HG03469 (cell line): ENCODE data around the gene AHI1.
"Not testable (repeated sequence)": the region's sequence is repeated elsewhere in the genome, so short reads cannot be mapped to it uniquely, and the experiment has no call there.

ENCODE experiments used
- ATAC-seq: cut with Tn5 transposase; IDR thresholded peaks from one replicate; pipeline ENCODE4 v1.9.1; 2021; ENCODE audit warnings: mild to moderate bottlenecking, moderate library complexity, moderate number of reproducible peaks; ENCODE audit not compliant: unreplicated experiment

The AHI1 gene

DNA sequence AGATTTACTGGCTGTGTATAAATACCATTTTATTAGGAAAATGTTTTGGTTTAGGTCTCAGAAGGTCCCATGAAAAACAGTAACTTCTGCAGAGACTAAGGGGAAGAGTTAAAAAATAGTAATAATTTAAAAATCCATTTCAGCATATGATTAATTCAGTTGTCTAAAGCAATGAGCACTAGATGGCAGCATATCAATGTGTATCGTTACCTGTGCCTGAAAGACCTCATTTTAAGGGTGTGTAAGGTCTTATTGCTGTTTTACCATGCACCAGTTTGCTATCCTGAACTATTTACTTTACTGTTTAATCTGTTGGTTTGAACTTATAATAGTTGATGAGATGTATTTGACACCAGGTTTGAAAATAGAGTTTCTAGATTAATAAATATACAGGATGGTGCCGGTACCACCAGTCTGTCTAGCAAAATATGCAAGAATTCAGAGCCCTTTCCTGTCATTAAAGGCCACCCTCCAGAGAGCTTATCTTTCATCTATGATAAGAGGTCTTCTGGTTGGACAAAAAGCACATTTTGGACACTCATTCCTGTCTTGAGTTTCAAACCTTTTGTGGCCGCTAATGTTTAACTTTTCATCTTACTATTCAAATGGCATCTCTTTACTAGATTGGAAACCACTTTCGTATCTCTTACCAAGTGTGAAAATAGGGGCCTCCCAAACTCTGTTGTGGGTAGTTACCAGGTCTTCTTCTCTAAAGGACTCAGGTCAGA, 8.9 kb upstream of the AHI1 start:
- peak; percentile 60 for ATAC-seq

DNA sequence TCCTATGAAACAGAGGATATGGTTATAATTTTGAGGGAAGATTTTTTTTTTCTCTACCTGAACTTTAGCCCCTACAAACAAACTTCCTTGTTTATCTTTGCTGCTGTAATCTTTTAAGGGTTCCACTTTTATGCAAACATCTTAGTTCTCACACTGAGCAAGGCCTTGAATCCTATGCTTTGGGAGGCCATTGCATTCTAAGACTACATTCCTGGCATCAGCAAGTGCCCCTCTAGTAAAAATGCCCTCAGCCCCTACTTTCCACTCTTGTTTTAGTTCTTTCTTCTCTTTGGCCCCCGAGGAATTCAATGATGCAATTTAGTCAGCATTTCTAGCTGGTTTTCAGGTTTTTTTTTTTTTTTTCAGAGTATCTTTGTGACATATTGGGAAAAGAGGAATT, 8.1 kb upstream of the AHI1 start:
- ATAC-seq, result no peak

DNA sequence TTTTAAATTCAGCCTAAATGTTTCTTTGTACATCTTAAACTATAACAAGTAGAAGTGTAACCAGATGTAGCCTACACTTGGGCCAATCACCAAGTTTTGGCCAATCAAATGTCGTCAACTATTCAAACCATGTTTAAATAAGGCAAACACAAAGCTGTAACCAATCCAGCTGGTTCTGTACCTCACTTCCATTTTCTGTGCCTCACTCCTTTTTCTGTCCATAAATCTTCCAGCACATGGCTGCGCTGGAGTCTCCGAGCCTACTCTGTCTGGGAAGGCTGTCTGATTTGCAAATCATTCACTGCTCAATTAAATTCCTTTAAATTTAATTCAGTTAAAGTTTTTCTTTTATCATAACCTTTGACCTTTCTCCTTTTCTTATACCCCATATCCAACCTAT, 7.7 kb upstream of the AHI1 start:
- no peak for ATAC-seq

DNA sequence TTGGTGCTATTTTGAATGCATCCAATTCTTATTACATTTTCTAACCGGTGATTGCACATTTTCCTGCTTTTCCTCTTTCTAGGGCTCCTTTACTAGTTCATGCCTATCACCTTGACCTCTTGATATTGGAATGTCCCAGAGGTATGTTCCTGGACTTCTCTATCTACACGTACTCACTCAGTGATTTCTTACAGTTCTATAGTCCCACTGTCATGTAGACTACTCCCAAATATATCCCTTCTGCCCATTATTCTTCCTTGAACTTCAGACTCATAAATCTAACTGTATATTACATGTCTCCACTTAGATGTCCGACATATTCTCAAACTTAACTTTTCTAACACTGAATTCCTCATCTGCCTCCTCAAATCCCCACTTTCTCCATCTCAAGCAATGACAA, 7.2 kb upstream of the AHI1 start:
- ATAC-seq, result no peak

DNA sequence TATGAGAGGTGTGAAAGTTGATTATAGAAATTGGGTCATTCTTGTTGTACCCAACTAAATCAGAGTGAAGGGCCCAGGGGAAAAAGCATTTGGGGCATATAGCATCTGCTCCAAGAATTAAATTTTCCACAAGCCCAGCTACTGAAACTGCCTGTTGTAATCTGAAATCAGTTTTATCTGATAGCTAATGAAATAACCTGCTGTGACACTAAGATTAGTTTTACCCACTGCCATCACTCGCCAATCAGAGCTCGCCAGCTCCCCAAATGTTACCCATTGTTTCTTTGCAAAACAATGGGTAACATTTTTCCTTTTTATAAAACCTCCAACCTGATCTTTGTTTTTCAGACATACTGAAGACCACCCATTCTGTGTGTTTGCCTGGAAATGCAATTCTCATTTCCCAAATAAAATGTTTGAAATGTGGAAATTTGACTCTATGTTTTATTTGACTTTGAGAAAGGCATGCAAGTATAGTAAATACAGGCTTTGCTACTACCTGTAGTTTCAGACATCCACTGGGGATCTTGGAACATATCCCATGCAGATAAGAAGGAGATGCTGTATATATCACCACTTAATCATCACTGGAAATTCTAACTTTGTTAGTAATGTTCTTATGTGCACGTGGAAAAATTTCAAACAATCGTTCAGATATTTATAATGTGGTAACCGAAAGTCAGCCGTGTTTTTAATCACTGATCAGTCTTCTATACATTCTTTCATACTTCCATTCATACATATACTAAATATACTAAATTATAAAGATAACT, 6.3 kb upstream of the AHI1 start:
- ATAC-seq, result no peak

DNA sequence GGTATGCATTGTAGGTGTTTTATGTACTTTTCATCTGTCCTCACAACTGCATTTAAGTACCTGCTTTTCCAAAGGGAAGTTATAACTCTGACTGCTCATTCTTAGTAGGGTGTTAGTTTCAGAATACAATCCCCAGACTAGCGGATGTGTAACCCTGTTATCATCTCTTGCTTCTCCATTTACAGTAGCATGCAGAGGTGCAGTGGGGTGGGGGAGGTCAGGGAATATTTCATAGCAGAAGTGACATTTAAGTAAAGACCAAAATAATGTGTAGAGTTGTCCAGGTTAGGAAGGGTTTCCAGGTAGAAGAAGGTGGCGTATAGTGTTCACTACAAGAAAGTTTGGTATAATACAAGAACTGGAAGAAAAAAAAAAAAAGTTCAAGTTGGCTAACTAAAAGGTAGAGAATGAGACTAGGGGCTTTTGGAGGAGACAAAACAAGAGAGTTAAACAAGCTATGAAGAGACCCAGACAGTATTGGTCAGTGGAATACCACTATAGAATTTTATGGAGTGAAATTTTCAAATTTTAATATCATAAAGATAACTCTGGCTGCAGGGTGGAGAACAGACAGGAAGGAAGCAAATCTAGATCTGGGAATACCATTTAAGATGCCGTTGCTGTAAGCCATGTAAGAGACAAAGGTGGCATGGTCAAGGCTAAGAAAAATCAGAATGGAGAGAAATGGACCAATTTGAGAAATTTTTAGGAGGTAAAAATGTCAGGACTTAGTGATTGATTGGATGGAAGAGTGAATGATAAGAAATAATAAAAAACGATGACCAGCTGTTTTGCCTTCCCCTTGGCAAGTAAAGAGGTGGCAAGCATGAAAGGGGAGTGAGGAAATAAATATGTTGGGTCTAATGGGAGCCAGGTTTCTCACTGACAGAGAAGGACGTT, 2.2 kb upstream of the AHI1 start:
- ATAC-seq, result no peak

DNA sequence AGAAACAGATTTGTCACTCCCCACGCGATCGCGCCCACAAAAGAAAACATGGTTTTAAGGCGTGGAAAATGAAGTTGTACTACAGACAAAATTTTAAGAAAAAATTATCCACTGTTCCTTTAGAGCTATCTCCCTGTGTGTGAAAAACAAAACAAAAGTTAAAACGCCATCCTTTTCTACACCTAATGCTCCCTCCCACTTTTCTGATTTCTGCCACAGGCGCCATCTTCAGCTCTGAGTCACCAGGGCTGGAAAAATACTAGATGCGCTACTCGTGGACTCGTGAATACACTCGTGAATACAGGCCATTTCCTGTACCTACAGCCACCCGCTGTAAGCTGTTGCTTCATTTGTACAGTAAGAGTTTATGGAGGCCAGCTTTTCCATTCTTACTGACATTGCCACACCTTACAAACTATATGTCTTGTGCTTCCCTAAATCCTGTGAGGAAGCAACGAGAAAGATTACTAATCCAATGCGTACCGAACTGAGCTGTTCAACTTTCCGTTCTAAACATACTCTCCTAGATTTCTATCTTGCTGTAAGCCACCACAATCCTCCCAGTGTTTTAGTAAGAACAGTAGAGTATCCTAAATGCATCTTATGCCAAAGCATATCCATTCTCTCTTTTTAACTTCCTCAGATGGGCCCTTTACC, 773 bp upstream of the AHI1 start:
- no peak for ATAC-seq

DNA sequence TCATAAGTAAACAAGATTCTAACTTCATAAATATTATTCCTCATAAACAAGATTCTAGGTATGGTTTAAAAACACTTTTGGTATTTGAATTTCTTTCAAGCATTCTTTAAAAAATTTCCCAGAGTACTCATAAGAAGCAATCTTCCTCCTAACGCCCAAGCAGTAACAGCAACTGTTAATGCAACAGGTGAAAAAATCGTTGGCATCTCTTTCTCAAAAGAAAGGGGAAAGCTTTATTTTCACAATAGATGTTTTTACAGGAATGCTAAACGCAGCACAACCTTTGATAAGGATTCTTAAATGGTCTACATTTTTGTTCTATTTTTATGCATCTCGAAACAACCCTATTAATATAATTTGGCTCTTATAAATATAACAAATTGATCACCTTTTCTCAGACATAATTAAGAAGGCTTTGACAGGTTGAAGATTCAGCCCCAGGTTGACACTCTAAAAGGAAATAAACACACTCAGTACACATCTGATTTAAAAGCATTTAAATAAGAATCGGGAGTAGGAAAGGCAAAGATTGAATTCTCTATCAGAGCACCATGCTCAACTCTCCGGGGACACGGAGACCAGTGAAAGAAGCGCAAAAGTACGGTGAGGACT, 634 bp downstream of the AHI1 start:
- no peak for ATAC-seq

DNA sequence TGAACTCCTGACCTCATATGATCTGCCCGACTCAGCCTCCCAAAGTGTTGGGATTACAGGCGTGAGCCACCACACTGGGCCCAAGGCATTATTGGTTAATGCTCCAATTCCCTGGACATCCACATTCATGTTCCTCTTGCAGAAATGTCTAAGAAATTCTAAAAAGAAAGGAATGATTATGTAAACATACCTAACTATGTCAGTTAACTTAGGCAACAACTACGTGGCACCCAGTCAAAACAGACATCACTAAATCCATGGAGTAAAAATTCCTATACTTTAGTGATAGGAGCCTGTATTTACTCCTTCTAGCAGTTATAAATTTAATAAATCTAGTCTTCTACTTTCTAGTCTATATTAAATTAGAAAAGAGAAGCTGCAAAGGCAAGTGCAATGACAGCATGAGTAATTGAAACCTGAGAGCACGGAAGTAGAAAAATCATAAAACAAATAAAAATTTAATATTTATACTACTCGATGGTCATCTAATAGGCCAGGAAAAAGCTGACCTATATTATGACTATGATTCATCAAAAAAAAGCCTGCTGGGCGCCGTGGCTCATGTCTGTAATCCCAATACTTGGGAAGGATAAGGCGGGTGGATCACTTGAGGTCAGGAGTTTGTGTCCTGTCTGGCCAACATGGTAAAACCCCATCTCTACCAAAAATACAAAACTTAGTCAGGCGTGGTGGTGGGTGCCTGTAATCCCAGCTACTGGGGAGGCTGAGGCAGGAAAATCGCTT, 4.2 kb downstream of the AHI1 start:
- no peak for ATAC-seq

DNA sequence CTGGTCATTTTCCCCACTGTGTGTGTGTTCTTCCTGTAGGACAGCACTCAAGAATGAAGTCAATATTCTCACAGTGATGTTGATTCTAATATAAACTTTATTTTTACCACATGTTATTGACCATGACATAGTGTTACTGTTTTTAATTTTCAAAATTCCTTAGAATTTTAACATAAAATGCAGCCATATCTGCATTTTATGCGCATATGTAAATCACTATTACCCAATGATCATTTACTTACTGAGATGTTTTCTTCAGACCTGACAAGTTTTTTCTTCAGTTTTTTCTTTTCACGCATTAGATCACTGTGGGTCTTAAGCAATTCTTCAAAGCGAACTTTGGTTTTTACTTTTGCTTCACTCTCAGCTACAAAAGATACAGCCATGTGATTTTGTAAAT, 7.2 kb downstream of the AHI1 start:
- no peak for ATAC-seq

DNA sequence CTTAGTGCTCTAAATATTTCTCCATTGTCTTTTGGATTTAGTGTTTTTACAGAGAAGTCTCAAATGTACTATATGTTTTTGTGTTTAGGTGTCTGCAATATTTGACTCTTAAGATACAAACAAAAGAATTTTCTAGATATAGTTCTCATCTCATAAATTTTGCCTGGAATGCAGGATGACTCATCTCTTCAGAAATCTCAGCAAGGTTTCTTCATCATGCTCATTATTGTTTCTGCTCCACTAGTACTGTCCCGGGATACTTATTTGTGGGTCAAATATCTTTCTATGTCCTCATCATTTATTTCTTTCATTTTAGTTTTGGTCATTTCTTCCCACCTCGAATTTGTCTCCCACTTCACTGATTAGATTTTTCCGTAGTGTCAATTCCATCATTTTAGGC, 9.5 kb downstream of the AHI1 start:
- no peak for ATAC-seq

DNA sequence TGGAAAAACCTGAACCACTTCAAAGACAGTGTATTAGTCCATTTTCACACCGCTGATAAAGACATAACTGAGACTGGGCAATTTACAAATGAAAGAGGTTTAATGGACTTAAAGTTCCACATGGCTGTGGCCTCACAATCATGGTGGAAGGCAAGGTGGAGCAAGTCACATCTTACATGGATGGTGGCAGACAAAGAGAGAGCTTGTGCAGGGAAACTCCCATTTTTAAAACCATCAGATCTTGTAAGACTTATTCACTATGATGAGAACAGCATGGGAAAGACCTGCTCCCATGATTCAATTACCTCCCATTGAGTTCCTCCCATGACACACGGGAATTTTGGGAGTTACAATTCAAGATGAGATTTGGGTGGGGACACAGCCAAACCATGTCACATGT, 13.6 kb downstream of the AHI1 start:
- not testable (repeated sequence) for ATAC-seq

DNA sequence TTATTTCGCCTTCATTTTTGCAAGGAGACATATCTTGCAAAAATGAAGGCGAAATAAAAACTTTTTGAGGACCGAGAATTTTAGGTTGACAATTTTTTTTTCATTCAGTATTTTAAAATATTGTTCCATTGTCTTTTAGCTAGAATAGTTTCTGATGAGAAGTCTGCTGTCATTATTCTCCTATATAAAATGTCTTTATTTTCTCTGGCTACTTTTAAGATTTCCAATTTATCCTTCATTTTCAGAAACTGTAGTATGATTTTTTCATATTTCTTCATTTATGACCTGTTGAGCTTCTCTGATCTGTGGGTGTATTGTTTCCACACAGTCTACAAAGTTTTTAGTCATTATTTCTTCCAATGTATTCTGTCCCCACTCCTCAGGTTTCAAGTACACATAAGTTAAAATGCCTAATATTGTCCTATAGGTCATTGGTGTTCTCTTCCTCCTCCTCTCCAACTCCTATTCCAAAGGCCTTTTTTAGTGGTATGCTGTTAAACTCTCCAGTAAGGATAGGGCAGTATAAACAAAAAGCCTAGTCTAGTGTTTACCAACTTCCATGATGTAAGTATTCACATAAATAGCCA, 15.7 kb downstream of the AHI1 start:
- no peak for ATAC-seq

DNA sequence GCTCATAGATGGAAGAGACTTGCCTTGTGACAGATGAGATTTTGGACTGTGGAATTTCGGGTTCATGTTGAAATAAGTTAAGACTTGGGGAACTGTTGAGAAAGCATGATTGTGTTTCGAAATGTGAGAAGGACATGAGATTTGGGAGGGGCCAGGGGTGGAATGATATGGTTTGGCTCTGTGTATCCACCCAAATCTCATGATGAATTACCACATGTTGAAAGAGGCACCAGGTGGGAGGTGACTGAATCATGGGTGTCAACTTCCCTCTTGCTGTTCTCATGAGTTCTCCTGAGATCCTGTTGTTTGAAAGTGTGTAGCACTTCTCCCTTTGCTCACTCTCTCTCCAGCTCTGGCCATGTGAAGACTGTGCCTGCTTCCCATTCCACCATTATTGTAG, 17.9 kb downstream of the AHI1 start:
- ATAC-seq, result no peak

DNA sequence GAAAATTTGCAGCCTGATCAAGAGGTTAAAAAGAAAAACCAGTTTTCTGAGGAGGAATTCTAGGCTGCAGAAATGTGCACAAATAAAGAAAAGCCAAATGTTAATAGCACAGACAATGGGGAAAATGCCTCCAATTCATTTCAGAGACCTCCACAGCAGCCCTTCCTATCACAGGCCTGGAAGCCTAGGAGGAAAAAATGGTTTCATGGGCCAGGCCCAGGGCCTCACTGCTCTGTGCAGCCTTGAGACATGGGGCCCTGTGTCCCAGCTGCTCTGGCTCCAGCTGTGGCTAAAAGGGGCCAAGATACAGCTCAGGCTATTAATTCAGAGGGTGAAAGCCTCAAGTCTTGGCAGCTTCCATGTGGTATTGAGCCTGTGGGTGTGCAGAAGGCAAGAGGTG, 18.9 kb downstream of the AHI1 start:
- ATAC-seq, result no peak

DNA sequence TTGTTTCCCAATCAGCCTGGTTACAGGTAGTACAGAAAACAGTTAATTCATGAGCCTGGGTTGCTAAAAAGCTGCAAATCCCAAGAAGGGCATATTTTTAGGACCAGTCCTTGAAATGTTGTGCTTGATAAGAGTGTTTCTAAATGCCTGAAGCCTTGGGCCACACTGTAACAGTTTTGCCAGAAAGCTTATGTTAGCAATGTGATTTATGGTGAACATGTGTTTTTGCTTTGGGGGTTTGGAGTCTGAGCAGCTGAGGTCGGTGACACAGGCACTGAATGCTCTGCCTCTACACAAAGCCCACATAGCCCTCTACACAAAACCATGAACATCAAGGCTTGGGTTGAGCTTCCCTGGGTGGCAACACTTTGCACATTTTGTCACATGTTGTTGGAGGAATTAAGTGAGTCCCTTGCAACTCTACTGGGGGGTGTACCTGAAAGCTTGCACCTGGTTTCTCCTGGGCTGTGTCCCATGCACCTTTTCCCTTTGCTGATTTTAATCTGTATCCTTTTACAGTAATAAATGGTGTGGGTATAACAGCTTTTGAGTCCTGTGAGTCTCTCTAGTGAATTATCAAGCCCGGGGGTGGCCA, 22.2 kb downstream of the AHI1 start:
- ATAC-seq, result no peak

DNA sequence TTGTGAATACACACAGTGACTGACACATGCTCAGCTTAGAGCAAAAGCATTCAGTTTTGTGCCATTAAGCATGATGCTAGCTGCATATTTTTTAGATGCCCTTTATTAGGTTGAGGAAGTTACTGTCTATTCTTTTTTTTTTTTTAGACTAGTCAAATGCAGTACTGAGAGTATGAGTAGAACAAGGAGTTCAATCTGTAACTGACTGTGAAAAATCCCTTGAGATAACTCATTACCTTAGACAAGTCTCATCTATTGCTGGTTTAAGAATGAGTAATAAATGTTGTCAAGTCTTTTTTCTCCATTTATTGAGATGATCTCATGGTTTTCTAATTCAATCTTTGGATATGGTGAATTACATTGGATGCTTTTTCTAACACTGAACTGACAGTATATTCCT, 23.2 kb downstream of the AHI1 start:
- ATAC-seq, result no peak

DNA sequence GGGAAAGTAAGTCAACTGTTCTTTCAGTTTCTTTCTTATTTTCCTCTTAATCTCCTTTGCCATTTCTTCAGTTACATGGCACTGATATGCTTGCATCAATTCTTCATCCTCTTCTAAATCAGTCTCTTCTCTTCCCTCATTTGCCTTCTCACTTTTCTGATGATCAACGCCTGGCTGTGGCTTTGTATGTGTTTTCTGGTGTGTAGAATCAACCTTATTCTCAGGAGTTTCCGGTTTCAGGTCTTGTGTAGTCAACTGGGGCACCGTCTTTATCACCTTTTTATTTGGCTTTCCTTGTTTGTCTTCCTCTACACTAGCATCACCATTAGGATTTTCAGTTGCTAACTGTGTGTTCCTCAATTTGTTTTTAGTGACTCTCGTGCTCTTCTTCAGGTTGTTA, 31.6 kb downstream of the AHI1 start:
- peak; percentile 19 for ATAC-seq

DNA sequence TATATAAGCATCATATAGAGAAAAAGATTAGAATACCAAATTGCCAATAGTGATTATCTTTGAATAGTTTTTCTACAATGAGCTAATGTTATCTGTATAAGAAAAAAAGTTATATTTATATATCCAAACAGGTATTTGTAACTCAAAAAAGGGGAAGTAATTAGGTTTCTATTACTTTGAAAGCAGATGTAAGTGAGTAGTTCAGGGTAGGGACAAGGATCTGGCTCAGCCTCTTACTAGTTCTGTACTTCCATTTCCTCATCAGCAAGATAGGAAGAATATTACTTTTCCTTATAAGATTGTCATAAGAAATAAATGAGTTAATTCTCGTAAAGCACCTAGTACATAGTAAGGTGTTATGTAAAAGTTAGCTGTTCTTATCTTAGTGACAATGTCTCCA, 32.2 kb downstream of the AHI1 start:
- ATAC-seq, result peak; percentile 77
